ENCODE measurements around the gene SREBF2. TPM values are rescaled to one million over a fixed set of nuclear protein-coding genes. Genes with fewer than 3 reads are reported as not detected.

SREBF2 gene
- total RNA-seq, result 131 and 132 TPM in 2 replicates

DNA sequence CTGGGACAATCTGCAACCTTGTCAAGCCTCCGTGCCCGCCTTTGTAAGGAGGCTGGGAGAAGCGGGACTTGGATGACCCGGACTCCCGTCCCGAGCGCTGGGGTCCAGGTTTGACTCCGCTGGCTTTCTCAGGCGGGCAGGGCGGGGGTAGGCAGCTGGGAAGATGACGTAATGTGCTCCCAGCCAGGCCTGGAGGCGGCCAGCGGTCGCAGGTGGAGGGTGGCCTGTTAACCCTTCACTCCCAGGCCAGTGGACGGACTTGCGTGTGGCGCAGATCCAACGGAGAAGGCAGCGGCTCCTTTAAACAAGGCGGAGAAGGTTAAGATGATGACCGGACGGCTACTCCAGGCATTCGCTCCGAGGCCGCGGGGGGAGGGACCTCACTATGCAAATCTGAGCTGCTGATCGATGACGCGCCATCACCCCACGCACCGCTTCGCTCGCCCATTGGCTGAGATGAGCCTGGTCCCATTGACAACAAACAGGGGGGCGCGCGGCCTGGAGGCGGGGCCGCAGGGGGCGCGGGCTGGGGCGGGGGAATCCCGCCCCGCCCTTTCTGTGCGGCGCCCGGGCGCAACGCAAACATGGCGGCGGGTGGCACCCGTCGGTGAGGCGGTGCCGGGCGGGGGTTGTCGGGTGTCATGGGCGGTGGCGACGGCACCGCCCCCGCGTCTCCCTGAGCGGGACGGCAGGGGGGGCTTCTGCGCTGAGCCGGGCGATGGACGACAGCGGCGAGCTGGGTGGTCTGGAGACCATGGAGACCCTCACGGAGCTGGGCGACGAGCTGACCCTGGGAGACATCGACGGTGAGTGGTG, at the start of gene SREBF2:
TSS of gene SREBF2 (plus strand) at position 553 of the 816 bp plus-strand sequence. CDS start at position 719, 166 bp downstream.
- intact Hi-C loops (cut with micrococcal nuclease), result loop anchor here (1.0 to 5.0 kb wide), 4 partner anchors 25 to 114 kb away; no protein-coding TSS in a partner anchor

DNA sequence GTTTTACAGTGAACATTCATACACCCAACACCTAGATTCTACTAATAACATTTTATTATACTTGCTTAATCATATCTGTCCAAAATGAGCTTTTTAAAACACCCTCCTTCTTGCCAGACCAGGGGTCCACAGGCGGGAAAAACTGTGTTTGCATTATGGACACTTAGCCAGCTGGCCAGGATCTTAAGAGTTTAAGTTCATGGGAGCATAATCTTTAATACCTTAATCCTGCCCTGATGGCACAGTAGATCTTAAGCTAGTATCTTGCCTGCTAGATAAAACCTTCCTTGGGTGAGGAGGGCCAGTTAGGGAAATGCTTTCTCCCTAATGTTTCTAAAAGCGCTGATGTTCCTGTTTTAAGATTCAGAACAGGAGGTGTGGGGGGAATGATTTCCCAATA, 45.6 kb upstream of the SREBF2 start:
- intact Hi-C loops (cut with micrococcal nuclease), result no loop called here

DNA sequence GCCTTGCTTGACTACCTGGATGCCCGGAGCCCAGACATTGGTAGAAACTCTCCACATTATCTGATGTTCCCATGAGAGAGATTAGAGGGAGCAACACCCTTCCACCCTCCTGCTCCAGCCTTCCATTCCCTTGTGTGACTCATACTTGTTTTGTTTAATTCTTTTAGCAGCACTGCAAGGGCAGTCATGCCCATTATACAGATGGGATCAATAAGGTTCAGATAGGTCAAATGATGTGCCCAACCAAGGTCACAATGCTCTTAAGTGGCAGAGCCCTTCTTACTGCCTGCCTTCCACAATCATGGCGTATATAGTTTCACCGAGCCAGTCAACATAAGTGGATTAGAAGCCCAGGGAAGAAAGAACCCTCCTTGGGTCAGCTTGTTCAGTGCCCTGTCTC, 39.0 kb upstream of the SREBF2 start:
- intact Hi-C loops (cut with micrococcal nuclease), result no loop called here

DNA sequence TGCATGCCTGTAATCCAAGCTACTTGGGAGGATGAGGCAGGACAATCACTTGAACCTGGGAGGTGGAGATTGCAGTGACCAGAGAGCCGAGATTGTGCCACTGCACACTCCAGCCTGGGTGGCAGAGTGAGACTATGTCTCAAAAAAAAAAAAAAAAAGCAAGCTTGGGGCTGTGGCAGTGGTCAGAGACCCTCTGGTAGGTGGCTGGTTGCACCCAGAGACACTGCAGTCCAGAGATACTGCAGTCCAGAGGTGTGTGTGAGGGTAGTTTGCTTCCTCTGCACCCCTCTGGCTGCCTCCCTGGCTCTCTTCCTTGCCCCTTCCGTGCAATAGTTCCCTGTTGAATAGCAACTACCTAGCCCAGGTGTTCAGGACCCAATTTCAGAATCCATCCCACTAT, 34.2 kb upstream of the SREBF2 start:
- intact Hi-C loops (cut with micrococcal nuclease), result no loop called here

DNA sequence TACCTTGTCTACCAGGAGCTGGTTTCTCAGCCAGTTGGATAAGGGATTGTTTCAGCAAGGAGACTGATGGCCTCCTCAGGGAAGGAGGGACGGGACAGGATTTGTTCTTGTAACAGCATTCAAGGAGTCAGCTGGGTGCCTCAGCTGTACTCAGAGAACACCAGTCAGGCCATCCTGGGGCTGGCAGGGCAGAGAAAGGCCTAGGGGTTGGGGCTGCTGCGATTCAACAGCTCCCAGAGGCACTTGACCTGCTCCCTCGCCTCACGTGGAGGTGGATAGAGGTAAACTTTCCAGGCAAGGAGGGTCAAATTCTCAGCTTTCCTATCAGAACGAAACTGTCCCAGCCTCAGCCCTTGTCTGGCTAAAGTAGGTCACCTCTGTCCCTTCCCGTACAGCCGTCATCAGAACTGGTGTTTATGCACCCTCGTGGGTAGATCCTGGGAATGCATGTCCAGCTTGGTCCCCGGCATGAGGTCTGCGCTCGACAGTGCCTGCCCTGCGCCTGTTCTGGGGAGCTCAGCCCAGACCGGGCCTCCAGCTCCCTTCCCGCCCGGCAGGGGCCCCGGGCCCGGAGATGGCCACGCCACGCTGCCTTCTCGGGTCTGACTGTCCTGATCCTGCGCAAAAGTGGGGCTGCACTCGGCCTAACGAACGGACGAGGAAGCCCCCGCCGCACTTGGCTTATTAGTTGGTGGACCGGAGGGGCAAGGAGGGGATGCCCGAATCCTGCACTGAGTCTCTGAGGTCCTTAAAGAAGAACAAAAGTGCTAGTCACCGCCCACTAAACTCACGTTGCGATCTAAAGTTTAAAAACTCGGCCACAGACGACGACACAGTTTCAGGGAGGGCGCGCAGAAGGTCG, 33.2 kb upstream of the SREBF2 start:
- intact Hi-C loops (cut with micrococcal nuclease), result loop anchor here (1.0 to 5.0 kb wide), 2 partner anchors 18 to 112 kb away; partner anchors contain the start of gene SNU13

GRCh38 chr22:41800348-41801146, 32.4 kb upstream of the SREBF2 start, which contains the start of gene CCDC134:
TSS of gene CCDC134 (plus strand) at chr22:41800679. CDS start at chr22:41808891, 8,212 bp downstream.
- intact Hi-C loops (cut with micrococcal nuclease), result loop anchor here (1.0 to 5.0 kb wide), 2 partner anchors 19 to 113 kb away; partner anchors contain the start of gene SNU13

GRCh38 chr22:41801147-41801819, 31.6 kb upstream of the SREBF2 start:
- intact Hi-C loops (cut with micrococcal nuclease), result loop anchor here (5.0 kb wide), 1 partner anchor 114 kb away; the partner anchor contains the start of gene SNU13

DNA sequence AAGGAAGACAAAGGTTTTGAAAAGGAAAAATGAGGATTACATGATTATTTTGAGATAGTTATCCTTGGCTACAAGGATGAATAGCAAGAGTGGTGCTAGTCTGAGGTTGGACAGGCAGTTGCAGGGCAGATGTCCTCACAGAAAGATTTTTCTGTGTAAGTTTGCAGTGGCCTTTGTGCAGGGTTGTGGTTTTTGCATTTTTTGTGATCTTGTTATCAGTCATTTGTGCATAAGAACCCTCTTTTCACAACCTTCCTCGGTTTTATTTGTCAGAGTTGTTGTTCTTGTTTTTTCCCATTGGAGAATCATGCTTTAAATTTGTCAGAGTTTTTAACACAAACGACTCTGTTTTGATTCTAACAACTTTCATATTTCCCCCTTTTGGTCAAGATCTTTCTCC, 31.0 kb upstream of the SREBF2 start:
- intact Hi-C loops (cut with micrococcal nuclease), result loop anchor here (5.0 kb wide), 1 partner anchor 115 kb away; the partner anchor contains the start of gene SNU13

DNA sequence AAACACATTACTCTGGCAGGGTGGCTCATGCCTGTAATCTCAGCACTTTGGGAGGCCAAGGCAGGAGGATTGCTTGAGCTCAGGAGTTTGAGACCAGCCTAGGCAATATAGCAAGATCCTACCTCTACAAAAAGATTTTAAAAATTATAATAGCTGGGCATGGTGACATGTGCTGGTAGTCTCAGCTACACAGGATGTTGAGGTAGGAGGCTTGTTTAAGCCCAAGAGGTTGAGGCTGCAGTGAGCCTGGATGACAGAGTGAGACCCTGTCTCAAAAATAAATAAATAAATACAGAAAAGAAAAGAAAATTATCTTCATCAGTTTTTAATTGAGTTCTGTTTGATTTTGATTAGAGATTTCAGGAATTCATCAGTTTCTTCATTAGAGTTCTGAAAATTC, 27.3 kb upstream of the SREBF2 start:
- intact Hi-C loops (cut with micrococcal nuclease), result no loop called here

DNA sequence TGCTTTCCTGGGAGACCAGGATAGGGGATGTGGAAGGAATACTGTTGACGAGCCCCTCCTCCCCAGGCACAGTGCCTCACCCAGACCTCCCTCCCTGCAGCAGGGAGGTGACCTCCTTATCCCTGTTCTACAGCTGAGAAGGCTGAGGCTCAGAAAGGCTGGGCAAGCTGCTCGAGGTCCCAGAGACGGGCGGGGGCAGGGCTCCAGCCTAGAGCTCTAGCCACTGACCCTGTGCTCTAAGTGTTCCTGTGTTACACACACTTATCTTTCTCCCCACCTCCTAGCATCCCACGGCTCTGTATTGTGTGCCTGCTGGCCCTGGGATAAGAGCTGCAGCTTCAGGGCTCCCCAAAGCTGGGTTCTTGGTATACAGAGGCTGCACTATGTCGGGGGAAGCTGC, 24.5 kb upstream of the SREBF2 start:
- intact Hi-C loops (cut with micrococcal nuclease), result no loop called here

- intact Hi-C loops (cut with micrococcal nuclease), result no loop called here
Observed at GRCh38 chr22:41810022-41810421, 22.9 kb upstream of the SREBF2 start.

- intact Hi-C loops (cut with micrococcal nuclease), result no loop called here
Observed at GRCh38 chr22:41812805-41813545, 19.9 kb upstream of the SREBF2 start.

DNA sequence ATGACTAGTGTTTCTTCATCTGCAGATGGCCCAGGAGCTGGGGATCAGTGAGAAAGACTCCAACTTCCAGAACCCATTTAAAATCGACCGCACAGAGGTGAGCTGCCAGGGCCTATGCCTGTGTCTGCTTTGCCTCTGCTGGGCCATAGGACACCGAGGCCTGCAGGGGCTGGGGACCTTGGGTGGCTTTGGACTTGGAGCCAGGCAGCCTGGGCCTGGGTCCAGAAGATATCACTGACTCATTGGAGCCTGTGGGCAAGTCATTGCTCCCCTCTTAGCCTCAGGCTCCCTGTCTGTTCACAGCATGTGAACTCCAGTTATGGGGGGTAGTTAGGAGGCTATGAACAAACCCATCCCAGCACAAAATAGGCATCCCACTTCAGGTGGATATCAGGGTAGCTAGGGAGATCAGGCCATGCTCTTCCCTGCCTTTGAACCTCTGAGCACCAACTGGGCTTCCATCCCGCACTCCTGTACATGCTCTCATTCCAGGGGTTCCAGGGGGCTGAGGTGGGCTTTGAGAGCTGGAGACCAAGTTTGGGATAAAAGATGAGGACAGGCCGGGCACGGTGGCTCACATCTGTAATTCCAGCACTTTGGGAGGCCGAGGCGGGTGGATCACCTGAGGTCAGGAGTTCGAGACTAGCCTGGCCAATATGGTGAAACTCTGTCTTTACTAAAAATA, 19.0 kb upstream of the SREBF2 start:
- intact Hi-C loops (cut with micrococcal nuclease), result no loop called here

DNA sequence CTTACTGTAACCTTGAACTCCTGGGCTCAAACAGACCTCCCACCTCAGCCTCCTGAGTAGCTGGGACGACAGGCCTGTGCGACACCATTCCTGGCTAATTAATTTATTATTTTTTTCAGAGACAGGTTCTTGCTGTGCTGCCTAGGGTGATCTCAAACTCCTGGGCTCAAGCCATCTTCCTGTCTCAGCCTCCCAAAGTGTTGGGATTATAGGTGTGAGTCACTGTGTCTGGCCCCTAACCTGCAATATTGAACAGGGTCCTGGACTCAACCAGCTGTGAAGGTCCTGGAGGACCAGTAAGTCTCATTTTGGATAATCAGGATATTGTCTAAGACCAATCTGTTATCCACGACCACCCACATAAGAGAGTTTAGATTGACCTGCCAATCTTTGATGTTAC, 17.2 kb upstream of the SREBF2 start:
- intact Hi-C loops (cut with micrococcal nuclease), result no loop called here

- intact Hi-C loops (cut with micrococcal nuclease), result no loop called here
Observed at GRCh38 chr22:41816241-41816640, 16.7 kb upstream of the SREBF2 start.

- intact Hi-C loops (cut with micrococcal nuclease), result no loop called here
Observed at GRCh38 chr22:41816871-41817270, 16.0 kb upstream of the SREBF2 start.

GRCh38 chr22:41818011-41818410, 14.9 kb upstream of the SREBF2 start:
- intact Hi-C loops (cut with micrococcal nuclease), result no loop called here

GRCh38 chr22:41818596-41818995, 14.3 kb upstream of the SREBF2 start:
- intact Hi-C loops (cut with micrococcal nuclease), result no loop called here

GRCh38 chr22:41819257-41819656, 13.6 kb upstream of the SREBF2 start:
- intact Hi-C loops (cut with micrococcal nuclease), result no loop called here
